ENCODE measurements around the gene YIPF1. TPM values are rescaled to one million over a fixed set of nuclear protein-coding genes. Genes with fewer than 3 reads are reported as not detected.

YIPF1 gene
- total RNA-seq, 2 donors from 2014 or later, result 16.1 to 21.1 TPM

DNA sequence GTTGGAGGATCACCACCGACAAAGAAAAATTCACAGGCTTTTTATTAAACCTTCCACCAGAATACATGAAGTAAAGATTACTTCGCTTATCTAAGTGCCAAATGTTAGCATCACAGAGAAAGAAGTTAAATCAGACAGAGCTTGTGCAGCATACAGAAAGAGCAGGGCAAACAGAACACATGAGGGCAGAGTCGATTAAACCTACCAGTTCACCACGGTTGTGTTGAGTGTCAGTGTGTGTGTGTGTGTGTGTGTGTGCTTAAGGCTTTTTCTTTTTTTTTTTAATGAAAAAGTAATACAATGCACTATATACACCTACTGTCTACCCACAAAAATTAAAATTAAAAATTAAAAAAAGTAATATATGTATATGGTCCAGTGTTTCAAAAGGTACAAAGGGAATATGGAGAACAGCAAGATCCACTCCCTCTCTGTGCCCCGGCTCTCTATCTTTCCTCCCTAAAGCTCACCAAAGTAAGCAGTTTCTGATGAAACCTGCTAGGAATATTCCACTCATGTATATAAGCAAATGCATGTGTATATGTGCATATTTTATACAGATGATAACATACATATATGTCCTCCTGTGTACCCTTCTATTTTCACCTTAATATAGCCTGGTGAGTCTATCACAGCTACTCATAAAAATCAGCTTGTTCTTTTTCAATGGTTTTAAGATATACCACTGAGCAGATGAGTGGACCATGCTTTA lies 17.7 kb downstream of the YIPF1 start:
- Histone ChIP-seq H3K27ac (no peak overlapping the region), H3K36me3 (replicated peaks in 1 of 2; ENCODE audit: insufficient read depth in 1 of 2, low read depth in 2 of 2) (peaks cover 0 to 21% of the 10 kb centered on the region in 2 donors), H3K4me1 (no peaks in the 10 kb centered on the region), H3K9me3 (no peaks in the 10 kb centered on the region), H3K27me3 (no peaks in the 10 kb centered on the region), H3K4me3 (no peak overlapping the region)
- no peak for ATAC-seq
- intact Hi-C loops (cut with DNase I), result no loop called here
- DNase-seq, result no peak
- no peak for TF ChIP-seq POLR2A (IDR thresholded peaks at IDR 0.05)
- TF ChIP-seq, protein P1, sequence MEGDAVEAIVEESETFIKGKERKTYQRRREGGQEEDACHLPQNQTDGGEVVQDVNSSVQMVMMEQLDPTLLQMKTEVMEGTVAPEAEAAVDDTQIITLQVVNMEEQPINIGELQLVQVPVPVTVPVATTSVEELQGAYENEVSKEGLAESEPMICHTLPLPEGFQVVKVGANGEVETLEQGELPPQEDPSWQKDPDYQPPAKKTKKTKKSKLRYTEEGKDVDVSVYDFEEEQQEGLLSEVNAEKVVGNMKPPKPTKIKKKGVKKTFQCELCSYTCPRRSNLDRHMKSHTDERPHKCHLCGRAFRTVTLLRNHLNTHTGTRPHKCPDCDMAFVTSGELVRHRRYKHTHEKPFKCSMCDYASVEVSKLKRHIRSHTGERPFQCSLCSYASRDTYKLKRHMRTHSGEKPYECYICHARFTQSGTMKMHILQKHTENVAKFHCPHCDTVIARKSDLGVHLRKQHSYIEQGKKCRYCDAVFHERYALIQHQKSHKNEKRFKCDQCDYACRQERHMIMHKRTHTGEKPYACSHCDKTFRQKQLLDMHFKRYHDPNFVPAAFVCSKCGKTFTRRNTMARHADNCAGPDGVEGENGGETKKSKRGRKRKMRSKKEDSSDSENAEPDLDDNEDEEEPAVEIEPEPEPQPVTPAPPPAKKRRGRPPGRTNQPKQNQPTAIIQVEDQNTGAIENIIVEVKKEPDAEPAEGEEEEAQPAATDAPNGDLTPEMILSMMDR (IDR thresholded peaks at IDR 0.05), result no peak
- WGBS, 2 donors, result 71 to 73% methylated on average over 5 of the region's 5 CpGs

DNA sequence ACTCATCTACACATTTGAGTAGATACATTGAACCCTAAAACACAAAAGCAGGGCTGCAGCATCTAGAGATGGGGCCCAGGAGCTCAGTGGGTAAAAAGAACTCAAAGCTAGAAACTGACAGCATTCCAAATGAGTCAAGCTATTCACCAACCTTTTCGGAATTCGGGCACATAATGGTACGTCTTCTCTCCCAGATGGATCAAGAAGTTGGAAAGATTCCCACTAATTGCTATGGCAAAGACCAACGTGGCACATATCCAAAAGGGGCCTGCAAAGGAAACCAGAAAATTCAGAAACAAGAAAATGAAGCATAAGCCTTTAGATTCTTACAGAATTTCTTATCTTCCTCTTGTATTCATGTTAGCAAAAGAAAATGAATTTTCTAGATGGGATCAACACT lies 18.4 kb downstream of the YIPF1 start:
- Histone ChIP-seq H3K9me3 (no peaks in the 10 kb centered on the region), H3K36me3 (replicated peaks in 1 of 2; ENCODE audit: insufficient read depth in 1 of 2, low read depth in 2 of 2) (peaks cover 2 to 18% of the 10 kb centered on the region in 2 donors), H3K27me3 (no peaks in the 10 kb centered on the region), H3K27ac (no peak overlapping the region), H3K4me1 (no peaks in the 10 kb centered on the region), H3K4me3 (no peak overlapping the region)
- DNase-seq (no peak), ATAC-seq (no peak)
- TF ChIP-seq, protein P1 (IDR thresholded peaks at IDR 0.05), result no peak
- no peak for TF ChIP-seq POLR2A (IDR thresholded peaks at IDR 0.05)
- intact Hi-C loops (cut with DNase I), result no loop called here
- 74 to 76% methylated on average over 4 of the region's 4 CpGs for WGBS, 2 donors

DNA sequence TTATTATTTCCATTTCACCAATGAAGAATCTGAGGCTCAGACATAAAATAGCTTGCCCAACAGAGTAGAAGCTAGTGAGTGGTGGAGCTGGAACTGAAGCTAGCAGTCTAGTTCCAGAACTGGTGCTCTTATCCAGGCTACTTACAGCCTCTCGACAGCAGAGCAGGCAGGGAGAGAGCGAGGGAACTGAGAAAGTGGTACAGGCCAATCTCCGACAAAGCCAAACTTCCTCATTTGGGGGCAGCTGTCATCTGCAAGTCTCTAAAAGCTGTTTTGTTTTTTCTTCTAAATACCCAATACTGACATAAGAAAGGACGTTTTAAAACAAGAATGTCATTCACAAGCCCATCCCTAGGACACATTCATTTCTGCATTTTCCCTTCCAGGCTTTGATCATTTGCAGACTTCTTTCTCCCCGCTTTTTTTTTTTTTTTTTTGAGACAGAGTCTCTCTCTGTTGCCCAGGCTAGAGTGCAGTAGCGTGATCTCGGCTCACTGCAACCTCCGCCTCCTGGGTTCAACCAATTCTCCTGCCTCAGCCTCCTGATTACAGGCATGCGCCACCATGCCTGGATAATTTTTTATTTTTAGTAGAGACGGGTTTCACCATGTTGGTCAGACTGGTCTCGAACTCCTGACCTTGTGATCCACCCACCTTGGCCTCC lies 20.0 kb downstream of the YIPF1 start:
- intact Hi-C loops (cut with DNase I), result loop anchor here (10.0 kb wide), 1 partner anchor 85 kb away; no protein-coding TSS in a partner anchor
- 85 to 87% methylated on average over 11 of the region's 11 CpGs for WGBS, 2 donors
- DNase-seq (no peak), ATAC-seq (no peak)
- no peaks in the 10 kb centered on the region for H3K4me1 ChIP-seq
- TF ChIP-seq POLR2A (IDR thresholded peaks at IDR 0.05), result no peak
- TF ChIP-seq, protein P1 (IDR thresholded peaks at IDR 0.05), result no peak
- no peaks in the 10 kb centered on the region for H3K27me3 ChIP-seq
- peaks cover 12 to 17% of the 10 kb centered on the region in 2 donors for H3K36me3 ChIP-seq (replicated peaks in 1 of 2; ENCODE audit: insufficient read depth in 1 of 2, low read depth in 2 of 2)
- no peak overlapping the region for H3K4me3 ChIP-seq
- no peaks in the 10 kb centered on the region for H3K9me3 ChIP-seq
- no peak overlapping the region for H3K27ac ChIP-seq

DNA sequence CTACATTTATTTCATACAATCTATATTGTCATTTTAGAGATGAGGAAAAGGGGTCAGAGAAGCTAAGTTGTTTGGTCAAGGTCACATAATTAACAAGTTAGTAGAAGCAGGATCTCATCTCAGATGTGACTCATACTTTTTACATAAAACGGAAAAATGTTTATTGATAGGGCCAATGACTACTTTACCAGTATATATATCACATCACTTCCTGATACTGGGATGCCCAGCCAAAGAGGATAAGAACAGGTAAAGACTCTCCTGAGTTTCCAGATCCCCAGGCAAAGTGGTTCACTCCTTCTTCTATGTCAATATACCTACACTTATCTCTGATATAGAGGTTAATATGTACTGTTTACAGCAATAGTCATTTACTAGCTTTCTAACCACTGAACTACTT lies 21.0 kb downstream of the YIPF1 start:
- Histone ChIP-seq H3K4me1 (no peaks in the 10 kb centered on the region), H3K27me3 (no peaks in the 10 kb centered on the region), H3K9me3 (no peaks in the 10 kb centered on the region), H3K27ac (no peak overlapping the region), H3K4me3 (no peak overlapping the region), H3K36me3 (replicated peaks in 1 of 2; ENCODE audit: insufficient read depth in 1 of 2, low read depth in 2 of 2) (peaks cover 12 to 17% of the 10 kb centered on the region in 2 donors)
- ATAC-seq (no peak), DNase-seq (no peak)
- WGBS, 2 donors, result 52 to 65% methylated on average over 1 of the region's 1 CpG
- intact Hi-C loops (cut with DNase I), result loop anchor here (10.0 kb wide), 1 partner anchor 86 kb away; no protein-coding TSS in a partner anchor
- TF ChIP-seq, protein P1 (IDR thresholded peaks at IDR 0.05), result no peak
